Lower leg skin (tissue), 4 donors: Measurements from ENCODE around the gene ZMYM4. TPM values are rescaled to one million over a fixed set of nuclear protein-coding genes. Genes with fewer than 3 reads are reported as not detected.

Experiments
- DNase-seq, 2 donors: peaks; one replicate each; pipeline ENCODE4 v3.0.0-alpha.2; 2019; ENCODE audit warnings: low spot score in 2 of 2
- H3K4me3 ChIP-seq: fragments of 200-600 bp; sonication (generic); 2 replicates; pipeline ENCODE4 v1.5.1; 2017; ENCODE audit warnings: mild to moderate bottlenecking, low read depth; ENCODE audit not compliant: poor library complexity, severe bottlenecking
- CTCF ChIP-seq, 3 donors: fragments of 450-650 bp; IDR thresholded peaks; one replicate each; pipeline ENCODE4 v1.5.1; 2016; ENCODE audit warnings: antibody characterized with exemption in 3 of 3, mild to moderate bottlenecking in 3 of 3, moderate library complexity in 2 of 3
- POLR2A ChIP-seq, 2 donors: fragments of 450-650 bp; IDR thresholded peaks; one replicate each; pipeline ENCODE4 v1.6.1; 2016 to 2017; ENCODE audit warnings: antibody characterized with exemption in 2 of 2, mild to moderate bottlenecking in 1 of 2, moderate library complexity in 1 of 2
- WGBS, 2 donors: methylation state at CpG; one replicate each; pipeline ENCODE4 v1.1.5; 2018; 5-methylcytosine and 5-hydroxymethylcytosine counted together
- intact Hi-C: fragments of 100-400 bp; cut with DNase I; formaldehyde crosslinking; loops from one replicate; pipeline ENCODE4 v1.15.0; 2023; ENCODE audit warnings: low total_unique reads
- total RNA-seq, 4 donors: library from RNA; depleted of rRNA; stranded (reverse); fragments of >200 nt; gene quantifications; one replicate each; pipeline ENCODE4 v1.1.0, GENCODE V29; 2016

The ZMYM4 gene
- total RNA-seq, 4 donors from 2014 or later = 12.7 to 20.0 (median 19.3) TPM

GRCh38 chr1:35298464-35298863 lies 30.0 kb downstream of the ZMYM4 start:
- TF ChIP-seq CTCF (IDR thresholded peaks at IDR 0.05) (no peak), POLR2A (IDR thresholded peaks at IDR 0.05) (no peak)
- intact Hi-C loops = no loop called here

GRCh38 chr1:35300376-35300775 lies 31.9 kb downstream of the ZMYM4 start:
- TF ChIP-seq CTCF (IDR thresholded peaks at IDR 0.05) (no peak), POLR2A (IDR thresholded peaks at IDR 0.05) (no peak)
- no peak for DNase-seq
- intact Hi-C loops = no loop called here
- H3K4me3 ChIP-seq = no peak overlapping the region
- 94 to 98% methylated on average over 1 of the region's 1 CpG for WGBS, 2 donors

More at GRCh38 chr1:35298464-35298863, 30.0 kb downstream of the ZMYM4 start:
- DNase-seq = no peak
- no peak overlapping the region for H3K4me3 ChIP-seq
- WGBS, 2 donors = 14 to 24% methylated on average over 2 of the region's 2 CpGs

GRCh38 chr1:35301674-35302392 lies 33.3 kb downstream of the ZMYM4 start:
- H3K4me3 ChIP-seq = no peak overlapping the region
- no peak for DNase-seq
- TF ChIP-seq CTCF (IDR thresholded peaks at IDR 0.05) (no peak), POLR2A (IDR thresholded peaks at IDR 0.05) (no peak)
- 70 to 77% methylated on average over 7 of the region's 7 CpGs for WGBS, 2 donors
- intact Hi-C loops = no loop called here

- WGBS, 2 donors = 95 to 97% methylated on average over 3 of the region's 3 CpGs
- H3K4me3 ChIP-seq = no peak overlapping the region
- no peak for DNase-seq
- intact Hi-C loops = no loop called here
- TF ChIP-seq POLR2A (IDR thresholded peaks at IDR 0.05) (no peak), CTCF (IDR thresholded peaks at IDR 0.05) (no peak)
Observed at GRCh38 chr1:35305383-35305782, 36.9 kb downstream of the ZMYM4 start.

GRCh38 chr1:35315649-35316048 lies 47.1 kb downstream of the ZMYM4 start:
- WGBS, 2 donors = 93 to 96% methylated on average over 3 of the region's 3 CpGs
- no peak for TF ChIP-seq POLR2A (IDR thresholded peaks at IDR 0.05)
- no peak for TF ChIP-seq CTCF (IDR thresholded peaks at IDR 0.05)
- DNase-seq = no peak
- intact Hi-C loops = no loop called here
- H3K4me3 ChIP-seq = no peak overlapping the region

GRCh38 chr1:35316264-35316663 lies 47.8 kb downstream of the ZMYM4 start:
- no peak for TF ChIP-seq CTCF (IDR thresholded peaks at IDR 0.05)
- no peak for TF ChIP-seq POLR2A (IDR thresholded peaks at IDR 0.05)

More at GRCh38 chr1:35316264-35316663, 47.8 kb downstream of the ZMYM4 start:
- H3K4me3 ChIP-seq = no peak overlapping the region
- DNase-seq = no peak
- intact Hi-C loops = no loop called here
- 72 to 76% methylated on average over 1 of the region's 1 CpG for WGBS, 2 donors
